IgD-negative memory B cell (primary cell): ENCODE data around the gene CLTRN. TPM values are rescaled to one million over a fixed set of nuclear protein-coding genes. Genes with fewer than 3 reads are reported as not detected.

Experiments used
- H3K27ac Mint-ChIP-seq, 3 donors: one replicate each; pipeline ENCODE4 v1.8.0; 2020 to 2022; ENCODE audit warnings: mild to moderate bottlenecking in 3 of 3, mixed read lengths in 3 of 3, moderate library complexity in 1 of 3
- H3K27me3 Mint-ChIP-seq: one replicate; pipeline ENCODE4 v1.8.0; 2021; ENCODE audit warnings: mixed read lengths
- H3K36me3 Mint-ChIP-seq: one replicate; pipeline ENCODE4 v1.8.0; 2020; ENCODE audit warnings: mild to moderate bottlenecking, mixed read lengths
- H3K4me1 Mint-ChIP-seq, 3 donors: one replicate each; pipeline ENCODE4 v1.8.0; 2020 to 2022; ENCODE audit warnings: mixed read lengths in 3 of 3, mild to moderate bottlenecking in 1 of 3
- H3K4me3 Mint-ChIP-seq, 4 donors: one replicate each; pipeline ENCODE4 v1.8.0; 2020 to 2022; ENCODE audit warnings: mild to moderate bottlenecking in 4 of 4, mixed read lengths in 4 of 4, moderate library complexity in 3 of 4
- H3K9me3 Mint-ChIP-seq, 3 donors: one replicate each; pipeline ENCODE4 v1.8.0; 2020 to 2021; ENCODE audit warnings: mixed read lengths in 3 of 3, mild to moderate bottlenecking in 1 of 3
- polyA plus RNA-seq: library from polyadenylated mRNA; unstranded; fragments of 300-500 nt; fragmentation: Illumina TruSeq; gene quantifications from one replicate; pipeline ENCODE4 v1.2.3, GENCODE V29; 2021

CLTRN gene
- polyA plus RNA-seq, 1 donor from 2014 or later = not detected

DNA sequence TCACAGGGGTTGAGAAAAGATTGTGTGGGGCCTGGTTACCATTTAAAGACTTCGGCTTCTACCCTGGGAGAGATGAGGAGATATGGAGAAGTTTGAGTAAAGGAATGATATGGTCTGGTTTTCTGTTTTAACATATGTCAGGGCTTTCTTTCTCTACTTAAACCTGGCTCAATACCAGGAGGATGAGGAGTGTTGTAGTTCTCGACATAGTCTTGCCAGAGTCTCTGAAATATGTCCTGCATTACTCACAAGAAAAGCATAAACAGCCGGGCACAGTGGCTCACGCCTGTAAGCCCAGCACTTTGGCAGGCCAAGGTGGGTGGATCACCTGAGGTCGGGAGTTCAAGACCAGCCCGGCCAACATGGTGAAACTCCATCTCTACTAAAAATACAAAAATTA is 47.5 kb downstream of the CLTRN start:
- H3K4me3 Mint-ChIP-seq = no peak overlapping the region
- H3K36me3 Mint-ChIP-seq = peaks cover 2% of the 10 kb centered on the region
- no peak overlapping the region for H3K27ac Mint-ChIP-seq
- H3K4me1 Mint-ChIP-seq = no peaks in the 10 kb centered on the region
- peaks cover 4% of the 10 kb centered on the region for H3K27me3 Mint-ChIP-seq
- H3K9me3 Mint-ChIP-seq = peaks cover 0 to 2% (median 0%) of the 10 kb centered on the region in 3 donors

GRCh38 chrX:15616531-15616930 is 48.1 kb downstream of the CLTRN start:
- no peak overlapping the region for H3K27ac Mint-ChIP-seq
- peaks cover 2% of the 10 kb centered on the region for H3K27me3 Mint-ChIP-seq
- H3K4me3 Mint-ChIP-seq = no peak overlapping the region
- no peaks in the 10 kb centered on the region for H3K4me1 Mint-ChIP-seq
- H3K9me3 Mint-ChIP-seq = peaks cover 0 to 2% (median 0%) of the 10 kb centered on the region in 3 donors
- peaks cover 2% of the 10 kb centered on the region for H3K36me3 Mint-ChIP-seq

DNA sequence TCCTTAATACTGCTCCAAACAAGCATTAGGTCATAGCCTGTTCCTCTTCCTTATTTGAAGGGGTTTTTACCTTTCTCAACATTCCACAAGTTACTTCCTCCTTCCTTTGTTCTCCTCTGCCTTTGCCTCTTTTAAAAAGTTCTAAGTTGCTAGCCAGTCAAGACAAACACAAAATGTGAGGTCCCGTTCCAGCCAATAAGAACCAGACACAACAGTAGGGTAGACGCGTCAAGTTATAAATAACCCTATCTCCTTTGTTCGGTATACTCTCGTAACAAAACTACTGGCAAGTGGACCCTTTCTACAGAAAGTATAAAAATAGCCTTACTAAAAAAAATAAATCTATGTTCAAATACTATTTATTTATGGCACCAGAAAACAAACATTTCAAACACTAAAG is 57.5 kb downstream of the CLTRN start:
- H3K27ac Mint-ChIP-seq = no peak overlapping the region
- no peaks in the 10 kb centered on the region for H3K4me1 Mint-ChIP-seq
- peaks cover 1% of the 10 kb centered on the region for H3K36me3 Mint-ChIP-seq
- no peaks in the 10 kb centered on the region for H3K9me3 Mint-ChIP-seq
- H3K4me3 Mint-ChIP-seq = no peak overlapping the region
- peaks cover 25% of the 10 kb centered on the region for H3K27me3 Mint-ChIP-seq

DNA sequence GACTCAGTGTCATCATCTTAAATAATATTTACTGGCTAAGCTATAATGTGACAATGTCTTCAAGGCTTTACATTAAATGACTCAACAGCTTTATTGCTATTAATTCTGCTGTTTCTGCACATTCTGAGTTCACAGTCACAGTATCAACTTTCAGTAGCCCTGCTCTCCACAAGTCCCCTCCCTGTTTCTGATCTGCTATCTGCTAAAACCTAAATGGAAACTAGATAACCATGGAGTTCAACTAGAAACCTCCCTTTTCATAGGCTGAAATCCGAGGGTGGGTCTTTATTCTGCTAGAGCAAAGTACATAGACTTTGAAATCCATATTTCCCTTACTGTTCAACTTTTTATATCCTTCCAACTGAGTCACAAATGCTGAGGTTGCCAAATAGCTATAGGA is 58.5 kb downstream of the CLTRN start:
- Mint-ChIP-seq H3K27me3 (peaks cover 26% of the 10 kb centered on the region), H3K27ac (no peak overlapping the region), H3K36me3 (peaks cover 1% of the 10 kb centered on the region), H3K9me3 (no peaks in the 10 kb centered on the region), H3K4me1 (no peaks in the 10 kb centered on the region), H3K4me3 (no peak overlapping the region)

- Mint-ChIP-seq H3K36me3 (peaks cover 1% of the 10 kb centered on the region), H3K4me1 (no peaks in the 10 kb centered on the region), H3K27ac (no peak overlapping the region), H3K9me3 (no peaks in the 10 kb centered on the region), H3K27me3 (peaks cover 24% of the 10 kb centered on the region), H3K4me3 (no peak overlapping the region)
Measured at GRCh38 chrX:15605226-15605625, 59.4 kb downstream of the CLTRN start.

- Mint-ChIP-seq H3K27me3 (peaks cover 23% of the 10 kb centered on the region), H3K36me3 (peaks cover 1% of the 10 kb centered on the region), H3K27ac (no peak overlapping the region), H3K4me1 (no peaks in the 10 kb centered on the region), H3K4me3 (no peak overlapping the region), H3K9me3 (no peaks in the 10 kb centered on the region)
Measured at GRCh38 chrX:15602761-15603160, 61.8 kb downstream of the CLTRN start.

GRCh38 chrX:15601932-15602331 is 62.7 kb downstream of the CLTRN start:
- Mint-ChIP-seq H3K4me1 (no peaks in the 10 kb centered on the region), H3K36me3 (peaks cover 1% of the 10 kb centered on the region), H3K4me3 (no peak overlapping the region), H3K27me3 (peaks cover 23% of the 10 kb centered on the region), H3K9me3 (no peaks in the 10 kb centered on the region), H3K27ac (no peak overlapping the region)

DNA sequence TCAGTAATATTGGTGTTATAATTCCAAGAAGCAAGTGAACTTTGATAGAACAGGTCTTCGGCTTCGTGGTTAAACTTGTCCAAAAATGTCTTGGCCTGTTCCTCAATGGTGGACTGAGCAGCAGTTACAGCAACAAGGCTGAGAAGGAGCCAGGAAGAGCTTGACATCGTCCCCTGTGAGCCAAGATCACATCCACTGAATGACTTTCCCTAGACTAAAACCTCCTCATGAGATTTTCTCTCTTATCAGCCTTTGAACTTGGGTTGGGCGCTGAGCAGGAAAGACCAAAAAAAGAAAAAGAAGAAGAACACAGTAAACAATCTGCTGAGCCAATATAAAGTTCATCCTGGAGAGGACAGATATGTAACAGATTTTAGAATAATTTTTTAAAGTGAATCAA is 63.9 kb downstream of the CLTRN start, which contains the start of gene ACE2:
ACE2 (minus strand) TSS at position 216 of the 400 bp plus-strand sequence; CDS start at position 167, 49 bp downstream.
- Mint-ChIP-seq H3K36me3 (peaks cover 1% of the 10 kb centered on the region), H3K27ac (no peak within 1 kb of the TSS), H3K4me1 (no peaks in the 10 kb centered on the region), H3K4me3 (no peak within 1 kb of the TSS), H3K9me3 (no peaks in the 10 kb centered on the region), H3K27me3 (peaks cover 23% of the 10 kb centered on the region)

DNA sequence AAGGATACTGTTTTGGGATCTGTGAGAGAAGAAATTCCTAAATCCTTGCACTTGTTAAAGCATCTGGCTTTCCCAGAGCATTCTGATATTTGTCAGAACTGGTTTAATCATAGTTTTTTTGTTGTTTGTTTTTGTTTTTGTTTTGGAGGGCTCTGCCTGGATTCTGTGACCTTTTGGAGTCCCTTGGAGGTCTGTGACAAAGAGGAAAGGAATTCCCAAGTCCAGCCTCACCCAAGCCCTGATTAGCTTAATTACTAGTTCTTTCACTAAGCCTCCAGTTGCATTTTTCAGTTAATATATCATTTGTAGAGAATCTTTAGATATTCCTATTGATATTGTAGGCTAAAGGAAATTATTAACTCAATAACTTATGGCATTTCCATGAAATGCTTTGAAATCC is 64.6 kb downstream of the CLTRN start:
- no peaks in the 10 kb centered on the region for H3K4me1 Mint-ChIP-seq
- no peak overlapping the region for H3K27ac Mint-ChIP-seq
- H3K4me3 Mint-ChIP-seq = no peak overlapping the region
- H3K9me3 Mint-ChIP-seq = no peaks in the 10 kb centered on the region
- H3K36me3 Mint-ChIP-seq = peaks cover 1% of the 10 kb centered on the region
- peaks cover 17% of the 10 kb centered on the region for H3K27me3 Mint-ChIP-seq

DNA sequence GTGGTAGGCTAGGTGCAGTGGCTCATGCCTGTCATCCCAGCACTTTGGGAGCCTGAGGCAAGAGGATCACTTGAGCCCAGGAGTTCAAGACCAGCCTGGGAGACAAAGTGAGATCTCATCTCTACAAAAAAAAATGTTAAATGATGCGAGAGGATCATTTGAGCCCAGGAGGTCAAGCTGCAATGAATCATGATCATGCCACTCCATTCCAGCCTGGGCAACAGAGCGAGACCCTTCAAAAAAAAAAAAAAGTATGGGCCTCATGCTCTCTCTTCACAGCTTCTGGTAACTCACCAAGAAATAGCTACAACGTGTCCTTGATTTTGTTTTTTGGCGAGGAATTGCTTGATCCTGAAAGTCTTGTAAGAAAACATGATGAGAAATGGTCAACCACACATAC is 65.1 kb downstream of the CLTRN start:
- Mint-ChIP-seq H3K9me3 (no peaks in the 10 kb centered on the region), H3K36me3 (peaks cover 1% of the 10 kb centered on the region), H3K27ac (no peak overlapping the region), H3K4me3 (no peak overlapping the region), H3K4me1 (no peaks in the 10 kb centered on the region), H3K27me3 (peaks cover 16% of the 10 kb centered on the region)

- no peak overlapping the region for H3K27ac Mint-ChIP-seq
- no peak overlapping the region for H3K4me3 Mint-ChIP-seq
- no peaks in the 10 kb centered on the region for H3K4me1 Mint-ChIP-seq
- no peaks in the 10 kb centered on the region for H3K9me3 Mint-ChIP-seq
- H3K27me3 Mint-ChIP-seq = peaks cover 11% of the 10 kb centered on the region
- H3K36me3 Mint-ChIP-seq = no peaks in the 10 kb centered on the region
Measured at GRCh38 chrX:15598026-15598425, 66.6 kb downstream of the CLTRN start.

- H3K36me3 Mint-ChIP-seq = no peaks in the 10 kb centered on the region
- H3K4me3 Mint-ChIP-seq = no peak overlapping the region
- H3K4me1 Mint-ChIP-seq = no peaks in the 10 kb centered on the region
- H3K27ac Mint-ChIP-seq = no peak overlapping the region
- H3K27me3 Mint-ChIP-seq = no peaks in the 10 kb centered on the region
- H3K9me3 Mint-ChIP-seq = no peaks in the 10 kb centered on the region
Measured at GRCh38 chrX:15594371-15594770, 70.2 kb downstream of the CLTRN start.

GRCh38 chrX:15579778-15580747 is 84.5 kb downstream of the CLTRN start:
- Mint-ChIP-seq H3K36me3 (peaks cover 3% of the 10 kb centered on the region), H3K4me3 (no peak overlapping the region), H3K27ac (peak overlapping the region in 1 of 3 donors; percentile 2), H3K4me1 (no peaks in the 10 kb centered on the region), H3K27me3 (peaks cover 5% of the 10 kb centered on the region), H3K9me3 (peaks cover 0 to 4% (median 0%) of the 10 kb centered on the region in 3 donors)
